ENCODE data around the gene TERT.

TERT gene

GRCh38 chr5:1259806-1260480, 34.9 kb downstream of the TERT start:
- Histone ChIP-seq H3K27me3 (ENCODE audit: insufficient read depth, low read length, poor library complexity, severe bottlenecking) (no peaks in the 10 kb centered on the region), H2AFZ (ENCODE audit: low read length) (no peak overlapping the region), H3K9ac (ENCODE audit: low read depth, low read length, poor library complexity, severe bottlenecking) (no peak overlapping the region), H3K79me2 (ENCODE audit: insufficient read depth, low read length) (no peaks in the 10 kb centered on the region), H3F3A (ENCODE audit: low read depth) (no peaks in the 10 kb centered on the region), H3K9me3 (ENCODE audit: insufficient read depth, low read depth, low read length) (peaks cover 18% of the 10 kb centered on the region; the same call in 1 of the 2 replicates), H3K36me3 (ENCODE audit: insufficient read depth, low read length) (no peaks in the 10 kb centered on the region; the same call in 1 of the 2 replicates), H3K4me3 (ENCODE audit: low read length, poor library complexity, severe bottlenecking) (no peak overlapping the region), H3K9me2 (replicated peaks; ENCODE audit: low read depth, low read length) (no peaks in the 10 kb centered on the region), H3K4me1 (ENCODE audit: insufficient read depth, low read length, poor library complexity, severe bottlenecking) (peaks cover 11% of the 10 kb centered on the region), H4K20me1 (ENCODE audit: insufficient read depth, low read length, poor library complexity, severe bottlenecking) (no peaks in the 10 kb centered on the region), H3K4me2 (ENCODE audit: low read depth, low read length, poor library complexity, severe bottlenecking) (no peak overlapping the region)
- TF ChIP-seq EZH2phosphoT487 (IDR thresholded peaks at IDR 0.05; ENCODE audit: borderline replicate concordance): no peak
- TF ChIP-seq CTCF (conservative IDR thresholded peaks at IDR 0.05; ENCODE audit: low read length): no peak

GRCh38 chr5:1257841-1258240, 37.0 kb downstream of the TERT start:
- Histone ChIP-seq H3K4me2 (ENCODE audit: low read depth, low read length, poor library complexity, severe bottlenecking) (no peak overlapping the region), H2AFZ (ENCODE audit: low read length) (no peak overlapping the region), H3K4me1 (ENCODE audit: insufficient read depth, low read length, poor library complexity, severe bottlenecking) (peaks cover 18% of the 10 kb centered on the region), H3K9ac (ENCODE audit: low read depth, low read length, poor library complexity, severe bottlenecking) (no peak overlapping the region), H3K9me2 (replicated peaks; ENCODE audit: low read depth, low read length) (no peaks in the 10 kb centered on the region), H3K27me3 (ENCODE audit: insufficient read depth, low read length, poor library complexity, severe bottlenecking) (no peaks in the 10 kb centered on the region), H3K4me3 (ENCODE audit: low read length, poor library complexity, severe bottlenecking) (no peak overlapping the region), H3K9me3 (ENCODE audit: insufficient read depth, low read depth, low read length) (peaks cover 15% of the 10 kb centered on the region; the same call in 1 of the 2 replicates), H4K20me1 (ENCODE audit: insufficient read depth, low read length, poor library complexity, severe bottlenecking) (no peaks in the 10 kb centered on the region), H3K36me3 (ENCODE audit: insufficient read depth, low read length) (no peaks in the 10 kb centered on the region; the same call in 1 of the 2 replicates), H3F3A (ENCODE audit: low read depth) (no peaks in the 10 kb centered on the region), H3K79me2 (ENCODE audit: insufficient read depth, low read length) (no peaks in the 10 kb centered on the region)
- TF ChIP-seq EZH2phosphoT487 (IDR thresholded peaks at IDR 0.05; ENCODE audit: borderline replicate concordance) (no peak), CTCF (conservative IDR thresholded peaks at IDR 0.05; ENCODE audit: low read length) (no peak)

- TF ChIP-seq EZH2phosphoT487 (IDR thresholded peaks at IDR 0.05; ENCODE audit: borderline replicate concordance): no peak
- H3K9ac ChIP-seq (ENCODE audit: low read depth, low read length, poor library complexity, severe bottlenecking): no peak overlapping the region
- H3K36me3 ChIP-seq (ENCODE audit: insufficient read depth, low read length): no peaks in the 10 kb centered on the region; the same call in 1 of the 2 replicates
- H2AFZ ChIP-seq (ENCODE audit: low read length): no peak overlapping the region
- H3F3A ChIP-seq (ENCODE audit: low read depth): no peaks in the 10 kb centered on the region
- no peak overlapping the region for H3K4me3 ChIP-seq (ENCODE audit: low read length, poor library complexity, severe bottlenecking)
- H3K9me2 ChIP-seq (replicated peaks; ENCODE audit: low read depth, low read length): no peaks in the 10 kb centered on the region
- H3K9me3 ChIP-seq (ENCODE audit: insufficient read depth, low read depth, low read length): peaks cover 11% of the 10 kb centered on the region; the same call in 1 of the 2 replicates
- H3K4me1 ChIP-seq (ENCODE audit: insufficient read depth, low read length, poor library complexity, severe bottlenecking): peaks cover 18% of the 10 kb centered on the region
- no peaks in the 10 kb centered on the region for H3K27me3 ChIP-seq (ENCODE audit: insufficient read depth, low read length, poor library complexity, severe bottlenecking)
- no peaks in the 10 kb centered on the region for H3K79me2 ChIP-seq (ENCODE audit: insufficient read depth, low read length)
- no peaks in the 10 kb centered on the region for H4K20me1 ChIP-seq (ENCODE audit: insufficient read depth, low read length, poor library complexity, severe bottlenecking)
- no peak overlapping the region for H3K4me2 ChIP-seq (ENCODE audit: low read depth, low read length, poor library complexity, severe bottlenecking)
Measured at GRCh38 chr5:1257363-1257762, 37.5 kb downstream of the TERT start.

GRCh38 chr5:1256776-1257175, 38.1 kb downstream of the TERT start:
- Histone ChIP-seq H4K20me1 (ENCODE audit: insufficient read depth, low read length, poor library complexity, severe bottlenecking) (no peaks in the 10 kb centered on the region), H3F3A (ENCODE audit: low read depth) (no peaks in the 10 kb centered on the region), H3K4me1 (ENCODE audit: insufficient read depth, low read length, poor library complexity, severe bottlenecking) (peaks cover 18% of the 10 kb centered on the region), H3K4me2 (ENCODE audit: low read depth, low read length, poor library complexity, severe bottlenecking) (no peak overlapping the region), H2AFZ (ENCODE audit: low read length) (no peak overlapping the region), H3K4me3 (ENCODE audit: low read length, poor library complexity, severe bottlenecking) (no peak overlapping the region), H3K36me3 (ENCODE audit: insufficient read depth, low read length) (no peaks in the 10 kb centered on the region), H3K9me3 (ENCODE audit: insufficient read depth, low read depth, low read length) (peaks cover 5% of the 10 kb centered on the region; the same call in 1 of the 2 replicates), H3K9me2 (replicated peaks; ENCODE audit: low read depth, low read length) (no peaks in the 10 kb centered on the region), H3K79me2 (ENCODE audit: insufficient read depth, low read length) (no peaks in the 10 kb centered on the region), H3K9ac (ENCODE audit: low read depth, low read length, poor library complexity, severe bottlenecking) (no peak overlapping the region), H3K27me3 (ENCODE audit: insufficient read depth, low read length, poor library complexity, severe bottlenecking) (no peaks in the 10 kb centered on the region)
- no peak for TF ChIP-seq EZH2phosphoT487 (IDR thresholded peaks at IDR 0.05; ENCODE audit: borderline replicate concordance)
- TF ChIP-seq CTCF (conservative IDR thresholded peaks at IDR 0.05; ENCODE audit: low read length): no peak
